DOHH2 (cell line): ENCODE results near the gene FFAR3.

Experiments used
- H3F3A ChIP-seq: fragments of 200-600 bp; sonication (generic), shearing (Covaris generic); 2 replicates; pipeline ENCODE4 v1.6.0; 2016; ENCODE audit warnings: antibody characterized with exemption, mild to moderate bottlenecking; ENCODE audit not compliant: control insufficient read depth, insufficient read depth
- H3K27ac ChIP-seq: fragments of 200-600 bp; sonication (generic); 2 replicates; pipeline ENCODE4 v1.5.1; 2014; ENCODE audit warnings: low read depth, mild to moderate bottlenecking, low read length, moderate library complexity
- H3K27me3 ChIP-seq: fragments of 200-600 bp; sonication (generic); 2 replicates; pipeline ENCODE4 v1.6.1; 2014; ENCODE audit warnings: mild to moderate bottlenecking, low read length, mixed read lengths; ENCODE audit not compliant: control insufficient read depth
- H3K36me3 ChIP-seq: fragments of 200-600 bp; sonication (generic); 2 replicates; pipeline ENCODE4 v1.6.1; 2014; ENCODE audit warnings: mild to moderate bottlenecking, low read length, moderate library complexity, mixed read lengths; ENCODE audit not compliant: control insufficient read depth
- H3K4me1 ChIP-seq: fragments of 200-600 bp; sonication (generic); 2 replicates; pipeline ENCODE4 v1.6.1; 2014; ENCODE audit warnings: mild to moderate bottlenecking, low read length, mixed read lengths; ENCODE audit not compliant: control insufficient read depth
- H3K4me2 ChIP-seq: fragments of 200-600 bp; sonication (generic); 2 replicates; pipeline ENCODE4 v1.6.0; 2014; ENCODE audit warnings: mild to moderate bottlenecking, low read length, moderate library complexity
- H3K4me3 ChIP-seq: fragments of 200-600 bp; sonication (generic); 2 replicates; pipeline ENCODE4 v1.5.1; 2014; ENCODE audit warnings: mild to moderate bottlenecking, low read length, mixed read lengths
- H3K79me2 ChIP-seq: fragments of 200-600 bp; sonication (generic); 2 replicates; pipeline ENCODE4 v1.6.1; 2014; ENCODE audit warnings: mild to moderate bottlenecking, low read length, mixed read lengths; ENCODE audit not compliant: control insufficient read depth
- H3K9me2 ChIP-seq: fragments of 200-600 bp; sonication (generic); replicated peaks from 2 replicates; pipeline ENCODE4 v1.6.1; 2014; ENCODE audit warnings: mild to moderate bottlenecking, low read length, mixed read lengths; ENCODE audit not compliant: control insufficient read depth
- H3K9me3 ChIP-seq: fragments of 200-600 bp; sonication (generic); 2 replicates; pipeline ENCODE4 v1.6.1; 2014; ENCODE audit warnings: antibody characterized with exemption, low read length, mixed read lengths; ENCODE audit not compliant: control insufficient read depth, insufficient read depth
- H4K20me1 ChIP-seq: fragments of 200-600 bp; sonication (generic); 2 replicates; pipeline ENCODE4 v1.6.0; 2014; ENCODE audit warnings: low read depth, mild to moderate bottlenecking, antibody characterized with exemption, low read length, moderate library complexity; ENCODE audit not compliant: control insufficient read depth, insufficient read depth
- CTCF ChIP-seq: fragments of 200-600 bp; sonication (generic); IDR thresholded peaks from one replicate; pipeline ENCODE4 v1.5.1; 2014; ENCODE audit warnings: antibody characterized with exemption, mild to moderate bottlenecking, low read depth, low read length; ENCODE audit not compliant: poor library complexity, severe bottlenecking
- EZH2phosphoT487 ChIP-seq: fragments of 200-600 bp; sonication (generic); IDR thresholded peaks from 2 replicates; pipeline ENCODE4 v1.6.1; 2017; ENCODE audit warnings: borderline replicate concordance, mild to moderate bottlenecking, antibody characterized with exemption, low read length, moderate library complexity, mixed read lengths

Gene FFAR3

DNA sequence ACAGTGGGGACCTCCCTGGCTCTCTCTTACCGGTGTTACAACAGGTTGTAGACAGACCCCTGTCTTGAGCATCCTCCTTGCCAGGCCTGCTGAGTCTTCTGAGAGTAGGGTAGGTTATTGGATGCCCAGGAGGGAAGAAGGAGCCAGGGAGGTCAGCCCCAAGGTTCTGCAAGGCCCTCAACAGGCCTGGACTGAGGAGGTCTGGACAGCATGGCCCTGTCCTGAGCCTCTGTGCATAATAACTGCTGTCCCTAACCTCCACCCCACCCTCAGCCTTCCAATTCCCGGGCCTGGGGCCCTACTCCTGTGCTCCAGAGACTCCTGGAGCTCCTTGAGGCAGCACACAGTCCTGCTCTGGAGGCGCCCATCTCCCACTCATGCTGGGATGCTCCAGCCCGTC lies 28.9 kb upstream of the FFAR3 start:
- H3K9me2 ChIP-seq, result no peaks in the 10 kb centered on the region
- H3K27me3 ChIP-seq, result no peaks in the 10 kb centered on the region
- H3K4me2 ChIP-seq, result peak overlapping the region; percentile 92
- H3K4me1 ChIP-seq, result peaks cover 82% of the 10 kb centered on the region
- H3F3A ChIP-seq, result peaks cover 60% of the 10 kb centered on the region
- peaks cover 56% of the 10 kb centered on the region for H3K36me3 ChIP-seq
- H3K79me2 ChIP-seq, result peaks cover 94% of the 10 kb centered on the region
- peaks cover 8% of the 10 kb centered on the region; the same call in 1 of the 2 replicates for H4K20me1 ChIP-seq
- H3K9me3 ChIP-seq, result no peaks in the 10 kb centered on the region
- H3K4me3 ChIP-seq, result peak overlapping the region; percentile 83
- TF ChIP-seq CTCF (no peak), EZH2phosphoT487 (no peak)
- H3K27ac ChIP-seq, result peak overlapping the region; percentile 98

DNA sequence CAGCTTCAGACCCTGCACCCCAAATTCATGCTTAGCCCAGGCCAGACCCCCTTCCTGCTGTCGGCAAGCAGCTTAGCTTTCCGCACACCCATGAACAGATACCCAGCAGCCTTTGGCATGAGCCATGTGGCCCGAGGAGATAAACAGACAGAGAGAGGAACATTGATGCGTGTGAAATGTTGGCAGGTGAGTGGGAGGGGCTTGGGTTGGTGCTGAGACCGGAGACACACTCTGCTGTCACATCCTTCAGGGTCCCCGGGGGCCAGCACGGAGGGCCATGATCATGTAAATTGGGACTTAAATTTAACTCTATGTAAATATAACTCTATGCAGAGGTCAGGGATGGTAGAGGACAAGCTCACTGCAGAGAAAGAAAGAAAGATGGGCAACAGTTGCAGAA lies 27.8 kb upstream of the FFAR3 start:
- Histone ChIP-seq H3K27ac (peak overlapping the region; percentile 98), H3K4me2 (peak overlapping the region; percentile 92), H3K27me3 (no peaks in the 10 kb centered on the region), H4K20me1 (peaks cover 12% of the 10 kb centered on the region), H3K4me1 (peaks cover 82% of the 10 kb centered on the region), H3K36me3 (peaks cover 68% of the 10 kb centered on the region), H3K9me2 (no peaks in the 10 kb centered on the region), H3K9me3 (no peaks in the 10 kb centered on the region), H3F3A (peaks cover 53% of the 10 kb centered on the region), H3K4me3 (peak overlapping the region; percentile 83), H3K79me2 (peaks cover 98% of the 10 kb centered on the region)
- TF ChIP-seq EZH2phosphoT487 (no peak), CTCF (no peak)

DNA sequence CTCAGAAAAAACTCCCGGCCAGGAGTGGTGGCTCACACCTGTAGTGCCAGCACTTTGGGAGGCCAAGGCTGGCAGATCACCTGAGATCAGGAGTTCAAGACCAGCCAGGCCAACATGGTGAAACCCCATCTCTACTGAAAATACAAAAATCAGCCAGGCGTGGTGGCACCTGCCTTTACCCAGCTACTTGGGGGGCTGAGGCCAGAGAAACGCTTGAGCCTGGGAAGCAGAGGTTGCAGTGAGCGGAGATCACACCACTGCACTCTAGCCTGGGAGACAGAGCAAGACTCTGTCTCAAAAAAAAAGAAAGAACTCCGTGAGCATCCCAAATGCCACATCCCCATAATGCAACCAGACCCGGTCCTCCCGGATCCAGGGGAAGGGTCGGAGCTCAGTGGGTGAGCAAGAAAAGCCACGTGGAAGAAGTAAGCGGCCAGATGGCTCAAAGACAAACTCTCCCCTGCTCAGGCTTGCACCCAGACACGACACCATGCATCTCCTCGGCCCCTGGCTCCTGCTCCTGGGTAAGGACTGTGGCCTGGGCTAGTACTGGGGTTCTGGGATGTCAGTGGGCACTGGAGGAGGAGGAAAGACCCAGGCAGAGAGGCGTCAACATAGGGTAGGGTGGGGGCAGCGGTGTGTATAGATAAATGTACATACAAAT lies 26.6 kb upstream of the FFAR3 start:
- H3K27me3 ChIP-seq, result no peaks in the 10 kb centered on the region
- H3K9me3 ChIP-seq, result no peaks in the 10 kb centered on the region
- peak overlapping the region; percentile 83 for H3K4me3 ChIP-seq
- H3K9me2 ChIP-seq, result no peaks in the 10 kb centered on the region
- H3K27ac ChIP-seq, result peak overlapping the region; percentile 98
- TF ChIP-seq EZH2phosphoT487, result no peak
- H3K4me2 ChIP-seq, result peak overlapping the region; percentile 92
- peaks cover 19% of the 10 kb centered on the region for H4K20me1 ChIP-seq
- peaks cover 82% of the 10 kb centered on the region for H3K4me1 ChIP-seq
- H3K36me3 ChIP-seq, result peaks cover 80% of the 10 kb centered on the region
- H3F3A ChIP-seq, result peaks cover 53% of the 10 kb centered on the region
- H3K79me2 ChIP-seq, result peaks cover 98% of the 10 kb centered on the region

- H3K9me3 ChIP-seq, result no peaks in the 10 kb centered on the region
- peaks cover 82% of the 10 kb centered on the region for H3K4me1 ChIP-seq
- H3K36me3 ChIP-seq, result peaks cover 91% of the 10 kb centered on the region
- H3K27me3 ChIP-seq, result no peaks in the 10 kb centered on the region
- H3F3A ChIP-seq, result peaks cover 59% of the 10 kb centered on the region
- H4K20me1 ChIP-seq, result peaks cover 23% of the 10 kb centered on the region
- H3K4me2 ChIP-seq, result peak overlapping the region; percentile 92
- peak overlapping the region; percentile 83 for H3K4me3 ChIP-seq
- TF ChIP-seq CTCF, result no peak
- TF ChIP-seq EZH2phosphoT487, result no peak
- H3K9me2 ChIP-seq, result no peaks in the 10 kb centered on the region
- peaks cover 98% of the 10 kb centered on the region for H3K79me2 ChIP-seq
- H3K27ac ChIP-seq, result peak overlapping the region; percentile 98
These were observed 25.4 kb upstream of the FFAR3 start for GRCh38 chr19:35332817-35333216.
